ENCODE data around the gene APRT. TPM values are rescaled to one million over a fixed set of nuclear protein-coding genes. Genes with fewer than 3 reads are reported as not detected.

APRT gene
- total RNA-seq, 2 donors from 2014 or later: 130 to 158 TPM

- H3K27ac Mint-ChIP-seq: no peak overlapping the region
These were observed 7.0 kb downstream of the APRT start for GRCh38 chr16:88804552-88805339.

DNA sequence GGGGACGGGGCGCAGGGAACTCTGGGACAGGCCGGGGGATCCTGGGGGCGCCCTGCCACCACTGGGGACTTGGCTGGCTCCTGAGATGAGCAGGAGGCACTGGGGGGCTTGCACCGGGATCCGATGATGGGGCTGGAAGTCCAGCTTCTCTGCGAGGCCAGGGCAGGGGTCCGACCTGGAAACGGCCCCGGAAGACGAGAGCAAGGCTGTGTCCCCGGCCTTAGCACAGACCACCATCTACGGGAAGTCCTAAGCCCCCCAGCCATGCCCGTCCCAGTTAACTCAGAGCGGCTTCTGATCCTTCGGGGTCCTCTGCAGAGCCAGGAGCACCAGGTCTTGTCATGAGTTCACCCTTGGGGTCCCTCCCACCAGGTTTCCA, 7.6 kb downstream of the APRT start:
- H3K4me3 Mint-ChIP-seq: peak overlapping the region; percentile 70
- H3K9me3 ChIP-seq (ENCODE audit: control insufficient read depth, low read length, poor library complexity, severe bottlenecking): no peaks in the 10 kb centered on the region
- no peaks in the 10 kb centered on the region for H3K36me3 Mint-ChIP-seq (ENCODE audit: low read depth)
- ATAC-seq: no peak
- no peak overlapping the region for H3K27ac Mint-ChIP-seq
- no peak for DNase-seq
- no peaks in the 10 kb centered on the region for H3K27me3 Mint-ChIP-seq
- H3K4me1 Mint-ChIP-seq: peaks cover 13% of the 10 kb centered on the region

More at GRCh38 chr16:88804552-88805339, 7.0 kb downstream of the APRT start:
- H3K27me3 Mint-ChIP-seq: no peaks in the 10 kb centered on the region
- DNase-seq (no peak), ATAC-seq (no peak)
- H3K4me1 Mint-ChIP-seq: peaks cover 13% of the 10 kb centered on the region
- H3K9me3 ChIP-seq (ENCODE audit: control insufficient read depth, low read length, poor library complexity, severe bottlenecking): no peaks in the 10 kb centered on the region
- peak overlapping the region; percentile 70 for H3K4me3 Mint-ChIP-seq
- H3K36me3 Mint-ChIP-seq (ENCODE audit: low read depth): no peaks in the 10 kb centered on the region

GRCh38 chr16:88803264-88803987, 8.3 kb downstream of the APRT start, which contains the start of gene CDT1:
Gene CDT1 (plus strand): TSS chr16:88803789. CDS start chr16:88803832, 43 bp downstream.
- peak; percentile 74 for ATAC-seq
- no peaks in the 10 kb centered on the region for H3K27me3 Mint-ChIP-seq
- H3K27ac Mint-ChIP-seq: peak within 1 kb of the TSS; percentile 92
- H3K9me3 ChIP-seq (ENCODE audit: control insufficient read depth, low read length, poor library complexity, severe bottlenecking): no peaks in the 10 kb centered on the region
- peak; percentile 80 to 90 (median 84) for DNase-seq
- peaks cover 15% of the 10 kb centered on the region for H3K4me1 Mint-ChIP-seq
- peak within 1 kb of the TSS; percentile 87 for H3K4me3 Mint-ChIP-seq
- H3K36me3 Mint-ChIP-seq (ENCODE audit: low read depth): no peaks in the 10 kb centered on the region

GRCh38 chr16:88800277-88800592, 11.5 kb downstream of the APRT start:
- peaks cover 13% of the 10 kb centered on the region for H3K4me1 Mint-ChIP-seq
- no peak for ATAC-seq
- H3K27me3 Mint-ChIP-seq: no peaks in the 10 kb centered on the region
- H3K9me3 ChIP-seq (ENCODE audit: control insufficient read depth, low read length, poor library complexity, severe bottlenecking): no peaks in the 10 kb centered on the region
- peak overlapping the region; percentile 56 for H3K4me3 Mint-ChIP-seq
- H3K27ac Mint-ChIP-seq: no peak overlapping the region
- no peaks in the 10 kb centered on the region for H3K36me3 Mint-ChIP-seq (ENCODE audit: low read depth)
- no peak for DNase-seq

DNA sequence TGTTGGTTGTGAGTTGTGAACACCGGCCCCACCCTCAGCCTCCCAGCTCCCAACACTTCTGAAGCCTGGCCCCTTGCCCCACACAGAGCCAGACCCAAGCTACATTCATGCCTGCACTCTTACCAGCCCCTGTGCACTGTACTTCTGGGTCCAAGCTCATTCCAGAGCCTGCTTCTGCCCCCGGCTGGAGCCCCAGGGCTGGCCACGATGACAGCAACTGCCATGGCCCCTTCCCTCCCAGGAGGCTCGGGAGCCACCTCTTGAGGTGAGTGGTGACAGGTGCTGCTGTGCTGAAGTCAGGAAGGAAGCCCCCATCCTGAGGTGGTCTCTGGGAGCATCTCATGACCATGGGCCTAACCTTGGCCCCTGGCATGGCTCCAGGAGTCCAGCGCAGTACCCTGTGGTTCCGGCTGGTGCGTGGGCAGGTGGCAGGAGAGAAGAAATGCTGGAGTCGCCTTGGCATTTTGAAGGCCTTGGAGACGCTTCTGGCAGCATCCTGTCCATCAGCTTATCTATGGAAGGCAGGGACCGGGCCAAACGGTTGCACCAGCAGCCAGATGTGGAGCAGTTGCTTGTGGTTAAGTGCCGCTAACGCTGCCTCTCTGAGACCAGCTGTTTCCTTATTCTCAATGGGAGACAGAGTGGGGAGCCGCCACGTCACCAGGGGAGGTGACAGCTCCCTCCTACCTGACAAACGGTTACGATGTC, 12.0 kb downstream of the APRT start:
- H3K9me3 ChIP-seq (ENCODE audit: control insufficient read depth, low read length, poor library complexity, severe bottlenecking): no peaks in the 10 kb centered on the region
- Mint-ChIP-seq H3K4me3 (peak overlapping the region; percentile 56), H3K36me3 (ENCODE audit: low read depth) (no peaks in the 10 kb centered on the region), H3K27ac (no peak overlapping the region), H3K4me1 (peaks cover 19% of the 10 kb centered on the region), H3K27me3 (no peaks in the 10 kb centered on the region)
- ATAC-seq (peak; percentile 39), DNase-seq (no peak)

DNA sequence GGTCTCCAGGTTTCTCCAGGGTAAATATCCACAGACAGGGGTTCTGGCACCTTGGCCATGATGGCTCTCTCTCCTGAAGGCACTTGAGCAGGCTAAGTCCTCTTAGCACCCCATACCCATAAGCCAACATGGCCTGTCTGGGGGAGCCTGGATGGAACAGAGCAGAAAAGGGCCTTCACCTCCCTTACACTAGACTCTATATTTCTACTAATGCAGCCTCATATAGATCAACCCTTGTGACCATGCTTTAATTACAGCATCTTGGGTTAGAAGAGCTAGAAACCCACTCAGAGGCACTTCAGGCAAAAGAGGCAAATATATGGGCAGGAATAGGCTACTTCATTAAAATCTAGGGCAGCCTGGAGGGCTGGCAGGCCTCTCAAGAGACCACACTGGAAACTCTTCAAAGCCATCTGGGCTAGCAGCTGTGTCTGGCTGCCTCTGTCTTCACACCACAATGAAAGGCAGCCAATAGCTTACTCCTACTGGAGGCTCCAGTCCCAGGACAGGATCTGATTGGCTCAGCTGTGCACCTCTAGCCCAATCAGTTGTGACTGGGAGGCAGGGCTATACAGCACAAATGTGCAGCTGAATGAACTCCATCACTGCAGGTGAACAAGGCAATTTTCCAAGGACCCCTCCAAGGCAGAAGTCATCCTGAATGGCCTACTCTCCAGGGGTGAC, 12.8 kb downstream of the APRT start:
- no peak overlapping the region for H3K4me3 Mint-ChIP-seq
- H3K27ac Mint-ChIP-seq: no peak overlapping the region
- no peak for DNase-seq
- no peaks in the 10 kb centered on the region for H3K36me3 Mint-ChIP-seq (ENCODE audit: low read depth)
- H3K4me1 Mint-ChIP-seq: peaks cover 21% of the 10 kb centered on the region
- H3K27me3 Mint-ChIP-seq: no peaks in the 10 kb centered on the region
- no peaks in the 10 kb centered on the region for H3K9me3 ChIP-seq (ENCODE audit: control insufficient read depth, low read length, poor library complexity, severe bottlenecking)
- ATAC-seq: no peak

- H3K36me3 Mint-ChIP-seq (ENCODE audit: low read depth): no peaks in the 10 kb centered on the region
- H3K4me1 Mint-ChIP-seq: peaks cover 24% of the 10 kb centered on the region
- H3K27ac Mint-ChIP-seq: no peak overlapping the region
- no peak overlapping the region for H3K4me3 Mint-ChIP-seq
- H3K9me3 ChIP-seq (ENCODE audit: control insufficient read depth, low read length, poor library complexity, severe bottlenecking): no peaks in the 10 kb centered on the region
- no peaks in the 10 kb centered on the region for H3K27me3 Mint-ChIP-seq
- DNase-seq (no peak), ATAC-seq (no peak)
These were observed 13.7 kb downstream of the APRT start for GRCh38 chr16:88798073-88798472.

DNA sequence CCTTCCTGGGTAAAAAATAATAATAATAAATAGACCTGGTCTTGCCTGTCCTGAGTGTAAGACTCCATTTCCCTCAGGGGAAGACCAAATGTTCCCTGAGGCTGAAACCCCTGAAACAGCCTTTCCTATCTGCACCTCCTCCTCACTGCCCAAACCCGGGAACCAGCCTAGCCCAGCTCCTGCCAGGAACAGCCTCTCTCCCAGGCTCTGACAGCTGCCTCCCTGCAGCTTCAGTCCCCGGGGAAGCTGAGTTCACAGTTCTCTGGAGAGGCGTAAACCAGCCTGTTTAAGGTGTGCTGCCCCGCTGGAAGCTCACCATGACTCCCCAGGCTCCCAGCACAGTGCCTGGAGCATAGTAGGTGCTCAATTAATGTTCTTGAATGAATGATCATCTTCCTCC, 15.4 kb downstream of the APRT start:
- peak overlapping the region; percentile 21 for H3K27ac Mint-ChIP-seq

GRCh38 chr16:88793251-88793954, 18.3 kb downstream of the APRT start:
- Mint-ChIP-seq H3K4me1 (peaks cover 26% of the 10 kb centered on the region), H3K27ac (peak overlapping the region; percentile 41), H3K36me3 (ENCODE audit: low read depth) (no peaks in the 10 kb centered on the region), H3K4me3 (peak overlapping the region; percentile 19), H3K27me3 (no peaks in the 10 kb centered on the region)
- H3K9me3 ChIP-seq (ENCODE audit: control insufficient read depth, low read length, poor library complexity, severe bottlenecking): no peaks in the 10 kb centered on the region
- peak; percentile 32 for ATAC-seq
- DNase-seq: peak in 1 of 3 donors; percentile 10

More for the DNA sequence above, 15.4 kb downstream of the APRT start:
- no peaks in the 10 kb centered on the region for H3K9me3 ChIP-seq (ENCODE audit: control insufficient read depth, low read length, poor library complexity, severe bottlenecking)
- Mint-ChIP-seq H3K4me3 (peak overlapping the region; percentile 43), H3K27me3 (no peaks in the 10 kb centered on the region), H3K36me3 (ENCODE audit: low read depth) (no peaks in the 10 kb centered on the region), H3K4me1 (peaks cover 26% of the 10 kb centered on the region)
- no peak for DNase-seq
- no peak for ATAC-seq

- ATAC-seq: no peak
- Mint-ChIP-seq H3K4me3 (peak overlapping the region; percentile 19), H3K36me3 (ENCODE audit: low read depth) (no peaks in the 10 kb centered on the region)
These were observed 19.0 kb downstream of the APRT start for GRCh38 chr16:88792668-88793250.

GRCh38 chr16:88792078-88792550, 19.6 kb downstream of the APRT start:
- Mint-ChIP-seq H3K4me1 (peaks cover 26% of the 10 kb centered on the region), H3K27ac (peak overlapping the region; percentile 19), H3K36me3 (ENCODE audit: low read depth) (no peaks in the 10 kb centered on the region), H3K27me3 (no peaks in the 10 kb centered on the region), H3K4me3 (no peak overlapping the region)
- H3K9me3 ChIP-seq (ENCODE audit: control insufficient read depth, low read length, poor library complexity, severe bottlenecking): no peaks in the 10 kb centered on the region
- DNase-seq (no peak), ATAC-seq (no peak)

More at GRCh38 chr16:88792668-88793250, 19.0 kb downstream of the APRT start:
- no peaks in the 10 kb centered on the region for H3K9me3 ChIP-seq (ENCODE audit: control insufficient read depth, low read length, poor library complexity, severe bottlenecking)
- Mint-ChIP-seq H3K27me3 (no peaks in the 10 kb centered on the region), H3K4me1 (peaks cover 26% of the 10 kb centered on the region), H3K27ac (peak overlapping the region; percentile 41)
- no peak for DNase-seq

Measured in T-helper 17 cell (primary cell).